H1 (cell line): ENCODE measurements around the gene DUOXA1. TPM values are rescaled to one million over a fixed set of nuclear protein-coding genes. Genes with fewer than 3 reads are reported as not detected.
A peak's percentile ranks its signal among the peaks of the same experiment; 100 is the strongest.

ENCODE experiments used
- CTCF ChIA-PET: fragments of 300-600 bp; sonication (Branson Sonifier 250); formaldehyde crosslinking; loops from one replicate; lab custom pipeline; 2021; ENCODE audit not compliant: partially characterized antibody; lab: Charles Lee
- POLR2A ChIA-PET: fragments of 300-600 bp; sonication (Branson Sonifier 250); formaldehyde crosslinking; loops from one replicate; lab custom pipeline; 2021; ENCODE audit warnings: inconsistent platforms; ENCODE audit not compliant: partially characterized antibody; lab: Charles Lee
- DNase-seq, 2 experiments: peaks; one replicate each; pipeline versions ENCODE4 v3.0.0 to v3.0.0-alpha.2; 2010 to 2022; ENCODE audit warnings: low spot score in 2 of 2, low read depth in 1 of 2, mixed read lengths in 1 of 2
- FAIRE-seq: peaks from 2 replicates; lab custom pipeline; 2011; peaks lifted over from hg19 to GRCh38; lab: Jason Lieb, UNC
- H2AFZ ChIP-seq: 2 replicates; pipeline ENCODE4 v1.8.1; 2012; ENCODE audit warnings: low read length, inconsistent platforms
- H2AK5ac ChIP-seq: 2 replicates; pipeline ENCODE4 v1.6.1; 2013; ENCODE audit warnings: low read depth, low read length
- H2BK120ac ChIP-seq: replicated peaks from 2 replicates; pipeline ENCODE3; 2013; ENCODE audit warnings: low read depth, low read length, inconsistent platforms
- H2BK12ac ChIP-seq: 2 replicates; pipeline ENCODE4 v1.6.1; 2013; ENCODE audit warnings: low read depth, low read length
- H2BK15ac ChIP-seq: 2 replicates; pipeline ENCODE4 v1.6.1; 2013; ENCODE audit warnings: low read length
- H2BK20ac ChIP-seq: 2 replicates; pipeline ENCODE4 v1.6.1; 2013; ENCODE audit warnings: low read length
- H2BK5ac ChIP-seq: 2 replicates; pipeline ENCODE4 v1.6.1; 2013; ENCODE audit warnings: low read depth, low read length
- H3K14ac ChIP-seq: 2 replicates; pipeline ENCODE4 v1.6.1; 2013; ENCODE audit warnings: inconsistent platforms; ENCODE audit not compliant: insufficient read length
- H3K18ac ChIP-seq: 2 replicates; pipeline ENCODE4 v1.6.1; 2013; ENCODE audit warnings: low read length; ENCODE audit errors: extremely low read depth
- H3K23ac ChIP-seq: 2 replicates; pipeline ENCODE4 v1.6.1; 2013; ENCODE audit warnings: inconsistent platforms; ENCODE audit not compliant: insufficient read length
- H3K23me2 ChIP-seq: 2 replicates; pipeline ENCODE4 v1.6.1; 2013; ENCODE audit warnings: low read depth, low read length
- H3K27ac ChIP-seq: 2 replicates; pipeline ENCODE4 v1.6.1; 2011; ENCODE audit warnings: low read depth, low read length, inconsistent platforms
- H3K27me3 ChIP-seq, 4 experiments: replicated peaks in 1 of 4; 1 replicate in 1 of 4; 2 replicates in 3 of 4; pipeline versions ENCODE4 v1.6.1 to v1.8.1; 2011 to 2013; ENCODE audit warnings: low read length in 3 of 4, mild to moderate bottlenecking in 3 of 4, inconsistent platforms in 2 of 4, mixed read lengths in 2 of 4, moderate library complexity in 1 of 4; ENCODE audit not compliant: control insufficient read depth in 3 of 4, insufficient read depth in 3 of 4; ENCODE audit errors: extremely low read depth in 1 of 4
- H3K36me3 ChIP-seq, 4 experiments: 2 replicates each; pipeline versions ENCODE4 v1.6.1 to v1.8.1; 2011 to 2013; ENCODE audit warnings: mild to moderate bottlenecking in 4 of 4, low read length in 3 of 4, moderate library complexity in 2 of 4, control low read depth in 1 of 4, inconsistent platforms in 1 of 4; ENCODE audit not compliant: insufficient read depth in 4 of 4, control insufficient read depth in 2 of 4
- H3K4ac ChIP-seq: replicated peaks from 2 replicates; pipeline ENCODE3; 2013; ENCODE audit warnings: low read length, low read depth, mixed read lengths, inconsistent platforms; ENCODE audit not compliant: insufficient read length
- H3K4me1 ChIP-seq, 4 experiments: replicated peaks in 1 of 4; 1 replicate in 1 of 4; 2 replicates in 3 of 4; pipeline versions ENCODE4 v1.6.1 to v1.8.1; 2011 to 2013; ENCODE audit warnings: low read length in 3 of 4, inconsistent platforms in 2 of 4, mixed read lengths in 1 of 4; ENCODE audit not compliant: insufficient read depth in 4 of 4, control insufficient read depth in 3 of 4
- H3K4me2 ChIP-seq, 2 experiments: 2 replicates each; pipeline versions ENCODE4 v1.6.1 to v1.8.1; 2011 to 2013; ENCODE audit warnings: low read depth in 2 of 2, low read length in 2 of 2, control low read depth in 1 of 2, inconsistent platforms in 1 of 2, mild to moderate bottlenecking in 1 of 2; ENCODE audit not compliant: insufficient read depth in 1 of 2
- H3K4me3 ChIP-seq, 4 experiments: fragments of 200-600, 300-600 bp in 1 of 4; sonication (generic), shearing (Covaris generic), sonication (Bioruptor Twin) in 1 of 4; 2 replicates each; pipeline versions ENCODE4 v1.5.1 to v1.8.1; 2011 to 2016; ENCODE audit warnings: low read length in 4 of 4, low read depth in 3 of 4, control low read depth in 2 of 4, inconsistent platforms in 2 of 4, mild to moderate bottlenecking in 2 of 4, mixed read lengths in 1 of 4, moderate library complexity in 1 of 4; ENCODE audit not compliant: insufficient read depth in 2 of 4; ENCODE audit errors: extremely low read depth in 1 of 4
- H3K56ac ChIP-seq: replicated peaks from 2 replicates; pipeline ENCODE3; 2013; ENCODE audit warnings: low read depth, mild to moderate bottlenecking, mixed read lengths, low read length, inconsistent platforms; ENCODE audit not compliant: insufficient read length
- H3K79me1 ChIP-seq: 2 replicates; pipeline ENCODE4 v1.6.1; 2013; ENCODE audit warnings: low read depth, low read length, control low read depth
- H3K79me2 ChIP-seq, 2 experiments: 2 replicates each; pipeline versions ENCODE4 v1.6.1 to v1.8.1; 2012 to 2013; ENCODE audit warnings: low read length in 2 of 2, mild to moderate bottlenecking in 2 of 2, inconsistent platforms in 1 of 2; ENCODE audit not compliant: insufficient read depth in 2 of 2, control insufficient read depth in 1 of 2
- H3K9ac ChIP-seq, 4 experiments: replicated peaks in 1 of 4; 1 replicate in 1 of 4; 2 replicates in 3 of 4; pipeline versions ENCODE4 v1.6.1 to v1.8.1; 2011 to 2013; ENCODE audit warnings: low read depth in 3 of 4, low read length in 3 of 4, control low read depth in 2 of 4, mild to moderate bottlenecking in 2 of 4, moderate library complexity in 2 of 4, inconsistent platforms in 1 of 4; ENCODE audit errors: extremely low read depth in 1 of 4
- H3K9me3 ChIP-seq, 2 experiments: 2 replicates each; pipeline versions ENCODE4 v1.6.1 to v1.8.1; 2012 to 2013; ENCODE audit warnings: mild to moderate bottlenecking in 2 of 2, moderate library complexity in 2 of 2, control low read depth in 1 of 2, inconsistent platforms in 1 of 2, low read depth in 1 of 2, low read length in 1 of 2, mixed read lengths in 1 of 2; ENCODE audit not compliant: insufficient read depth in 2 of 2
- H4K20me1 ChIP-seq, 2 experiments: replicated peaks in 1 of 2; 2 replicates each; pipeline versions ENCODE3 to v1.8.1; 2011 to 2013; ENCODE audit warnings: inconsistent platforms in 2 of 2, low read length in 2 of 2, mild to moderate bottlenecking in 1 of 2; ENCODE audit not compliant: insufficient read depth in 2 of 2, control insufficient read depth in 1 of 2
- H4K5ac ChIP-seq: 2 replicates; pipeline ENCODE4 v1.6.1; 2013; ENCODE audit warnings: low read length, low read depth, mixed read lengths, inconsistent platforms; ENCODE audit not compliant: insufficient read length
- H4K8ac ChIP-seq: 2 replicates; pipeline ENCODE4 v1.8.0; 2013; ENCODE audit warnings: mild to moderate bottlenecking, moderate library complexity, low read length, inconsistent platforms; ENCODE audit not compliant: insufficient read depth; ENCODE audit errors: extremely low read depth
- H4K91ac ChIP-seq: replicated peaks from 2 replicates; pipeline ENCODE3; 2013; ENCODE audit warnings: low read length, mixed read lengths, inconsistent platforms; ENCODE audit not compliant: insufficient read length
- CEBPB ChIP-seq: IDR thresholded peaks from 2 replicates; pipeline ENCODE4 v1.6.1; 2012; ENCODE audit warnings: low read depth, low read length
- EGR1 ChIP-seq: IDR thresholded peaks from 2 replicates; pipeline ENCODE4 v1.6.1; 2011; ENCODE audit warnings: low read depth, low read length, borderline replicate concordance
- RFX5 ChIP-seq: IDR thresholded peaks from 2 replicates; pipeline ENCODE4 v1.6.1; 2011; ENCODE audit warnings: low read depth, low read length, improper control_type of control experiment, borderline replicate concordance
- SP1 ChIP-seq: IDR thresholded peaks from 2 replicates; pipeline ENCODE4 v1.6.1; 2011; ENCODE audit warnings: low read depth, low read length
- WGBS, 2 experiments: shearing (Covaris generic) in 1 of 2; methylation state at CpG; one replicate each; pipeline versions ENCODE4 v1.1.6 to v1.1.7; 2013 to 2015; ENCODE audit warnings: low lambda C conversion rate in 2 of 2, mixed read lengths in 2 of 2, inconsistent platforms in 1 of 2, low coverage in 1 of 2, missing lambda C conversion rate in 1 of 2; ENCODE audit not compliant: insufficient replicate concordance in 2 of 2, insufficient coverage in 1 of 2, insufficient read length in 1 of 2; ENCODE audit errors: extremely low coverage in 1 of 2, missing lambda C conversion rate in 1 of 2; 5-methylcytosine and 5-hydroxymethylcytosine counted together
- polyA plus RNA-seq, 7 experiments: library from polyadenylated mRNA; depleted of rRNA in 3 of 7; stranded (reverse) in 5 of 7; unstranded in 2 of 7; fragments of >200 nt in 5 of 7; fragments of 200-250 nt in 2 of 7; gene quantifications; 1 replicate in 5 of 7; 2 replicates in 1 of 7; 4 replicates in 1 of 7; pipeline versions ENCODE4 v1.2.1 to v1.2.3, GENCODE V29; 2011 to 2013; ENCODE audit warnings: missing spikeins in 2 of 7, mixed read lengths in 2 of 7
- total RNA-seq: library from RNA; stranded (reverse); fragmentation: NEBNext Ultra II Directional; extraction: Animal tissue kit (Norgen Biotek cat#: 25700); gene quantifications from 2 replicates; pipeline ENCODE4 v1.2.1, GENCODE V29; 2021

The DUOXA1 gene
- total and polyA plus RNA-seq, 2 of the 8 experiments (the other 6 are each of a cell fraction or from before 2014, with no cell fraction given) = 0.18 TPM; not detected in 1

GRCh38 chr15:45134046-45134445 is 4.4 kb upstream of the DUOXA1 start:
- peaks cover 68 to 85% (median 76%) of the 10 kb centered on the region in 4 experiments for H3K27me3 ChIP-seq
- ChIA-PET CTCF (interaction anchor here (1.4 to 7.9 kb wide), 4 partner anchors 9 to 20 kb away, joined by 4 to 45 read pairs (median 32); partner anchors contain the start of genes DUOX2 and DUOXA2), POLR2A (interaction anchor here (1.2 to 1.9 kb wide), 4 partner anchors 18 to 67 kb away, joined by 3 to 4 read pairs (median 4); no protein-coding TSS in a partner anchor)
- no peaks in the 10 kb centered on the region for H3K79me1 ChIP-seq
- no peaks in the 10 kb centered on the region for H3K9me3 ChIP-seq
- H2BK120ac ChIP-seq = no peak overlapping the region
- H3K9ac ChIP-seq = no peak overlapping the region
- no peak overlapping the region for H4K5ac ChIP-seq
- WGBS, 2 experiments = 87% methylated on average over 7 of the region's 7 CpGs; no CpG with 5 or more reads in 1 of the 2 experiments
- peaks cover 0 to 10% (median 6%) of the 10 kb centered on the region in 4 experiments; a peak in 5 of 7 replicates for H3K4me1 ChIP-seq
- H2BK15ac ChIP-seq = no peak overlapping the region
- DNase-seq = no peak
- no peak overlapping the region for H4K91ac ChIP-seq
- H3K4me2 ChIP-seq = no peak overlapping the region; a peak in 1 of 4 replicates
- H3K4ac ChIP-seq = no peak overlapping the region
- no peaks in the 10 kb centered on the region for H3K36me3 ChIP-seq
- H3K14ac ChIP-seq = no peak overlapping the region
- no peaks in the 10 kb centered on the region for H3K79me2 ChIP-seq
- H2AFZ ChIP-seq = no peak overlapping the region
- 0 out of 2 replicates have a peak overlapping the region, but pooled peaks have one; percentile 6 for H2AK5ac ChIP-seq
- H3K23me2 ChIP-seq = peaks cover 3% of the 10 kb centered on the region; the same call in 1 of the 2 replicates
- no peak overlapping the region for H3K27ac ChIP-seq
- no peak overlapping the region for H3K23ac ChIP-seq
- H3K4me3 ChIP-seq = no peak overlapping the region
- 0 out of 2 replicates have a peak overlapping the region, but pooled peaks have one; percentile 27 for H2BK12ac ChIP-seq
- no peak overlapping the region for H3K18ac ChIP-seq
- no peak for FAIRE-seq
- no peak overlapping the region for H2BK20ac ChIP-seq
- no peak overlapping the region for H2BK5ac ChIP-seq
- peaks cover 0 to 2% of the 10 kb centered on the region in 2 experiments for H4K20me1 ChIP-seq
- no peak overlapping the region for H4K8ac ChIP-seq
- H3K56ac ChIP-seq = no peak overlapping the region
- TF ChIP-seq SP1 (no peak), EGR1 (no peak), CEBPB (no peak), RFX5 (no peak)
